Epithelial cell of esophagus (primary cell): Measurements from ENCODE around the gene GPX2.

Source experiments
- DNase-seq: peaks from one replicate; pipeline ENCODE4 v3.0.0; 2010; ENCODE audit warnings: low read depth
- H3K4me3 ChIP-seq: 2 replicates; pipeline ENCODE4 v1.5.1; 2011; ENCODE audit warnings: mild to moderate bottlenecking, low read length, control low read depth
- TF ChIP-seq, protein P1 (sequence below): IDR thresholded peaks from 2 replicates; pipeline ENCODE4 v1.5.1; 2011; ENCODE audit warnings: low read depth, mild to moderate bottlenecking, low read length, control low read depth, inconsistent platforms; ENCODE audit not compliant: insufficient read depth; ENCODE audit errors: missing control alignments

The GPX2 gene

DNA sequence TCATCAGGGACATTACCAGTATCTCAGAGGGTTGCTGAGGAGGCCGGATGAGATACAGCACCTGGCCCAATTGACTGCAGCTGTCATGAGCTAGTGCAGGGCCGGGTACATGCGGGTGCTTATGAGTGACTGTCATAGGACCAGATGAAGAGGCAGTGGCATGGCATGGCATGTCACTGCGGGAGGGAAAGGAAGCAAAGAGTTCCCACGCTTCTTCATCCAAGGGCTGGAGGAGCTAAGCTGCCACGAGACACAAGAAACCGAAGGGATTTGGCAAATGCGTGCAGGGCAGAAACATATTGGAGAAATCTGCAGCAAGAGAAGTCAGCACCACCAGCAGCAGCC is 10.7 kb upstream of the GPX2 start:
- TF ChIP-seq, protein P1, sequence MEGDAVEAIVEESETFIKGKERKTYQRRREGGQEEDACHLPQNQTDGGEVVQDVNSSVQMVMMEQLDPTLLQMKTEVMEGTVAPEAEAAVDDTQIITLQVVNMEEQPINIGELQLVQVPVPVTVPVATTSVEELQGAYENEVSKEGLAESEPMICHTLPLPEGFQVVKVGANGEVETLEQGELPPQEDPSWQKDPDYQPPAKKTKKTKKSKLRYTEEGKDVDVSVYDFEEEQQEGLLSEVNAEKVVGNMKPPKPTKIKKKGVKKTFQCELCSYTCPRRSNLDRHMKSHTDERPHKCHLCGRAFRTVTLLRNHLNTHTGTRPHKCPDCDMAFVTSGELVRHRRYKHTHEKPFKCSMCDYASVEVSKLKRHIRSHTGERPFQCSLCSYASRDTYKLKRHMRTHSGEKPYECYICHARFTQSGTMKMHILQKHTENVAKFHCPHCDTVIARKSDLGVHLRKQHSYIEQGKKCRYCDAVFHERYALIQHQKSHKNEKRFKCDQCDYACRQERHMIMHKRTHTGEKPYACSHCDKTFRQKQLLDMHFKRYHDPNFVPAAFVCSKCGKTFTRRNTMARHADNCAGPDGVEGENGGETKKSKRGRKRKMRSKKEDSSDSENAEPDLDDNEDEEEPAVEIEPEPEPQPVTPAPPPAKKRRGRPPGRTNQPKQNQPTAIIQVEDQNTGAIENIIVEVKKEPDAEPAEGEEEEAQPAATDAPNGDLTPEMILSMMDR: no peak
- DNase-seq: no peak
- H3K4me3 ChIP-seq: no peak overlapping the region

DNA sequence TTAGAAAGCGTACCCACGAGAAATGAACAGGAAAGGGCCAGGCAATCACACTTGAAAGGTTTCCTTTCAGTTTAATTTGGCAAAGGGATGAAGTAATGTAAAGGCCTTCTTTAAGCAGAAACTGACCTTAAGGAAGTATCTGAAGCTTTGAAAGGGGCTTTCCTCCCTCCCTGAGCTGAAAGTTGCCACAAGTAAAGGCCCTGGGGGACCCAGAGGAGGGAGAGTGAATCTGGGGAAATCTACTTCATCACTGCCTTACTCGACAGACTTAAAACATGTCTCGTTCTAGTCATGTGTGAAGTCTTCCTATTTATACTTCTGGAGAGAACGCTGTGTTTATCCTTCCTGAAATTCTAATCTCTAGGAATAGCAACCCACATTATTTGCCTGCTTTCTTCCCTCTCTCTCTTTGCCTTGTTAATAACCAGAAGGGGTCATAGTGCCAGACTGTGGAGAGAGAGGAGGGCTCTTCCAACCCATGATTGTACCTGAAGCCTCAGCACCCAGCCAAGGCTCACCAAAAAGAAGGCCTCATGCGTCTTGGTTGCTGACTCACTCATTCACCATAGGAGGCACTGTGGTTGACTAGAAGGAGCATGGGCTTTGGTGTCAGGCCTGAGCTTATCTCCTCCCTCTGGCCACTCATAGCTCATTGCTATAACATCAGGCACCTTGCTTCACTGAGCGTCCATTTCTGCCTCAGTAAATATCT is 10.2 kb upstream of the GPX2 start:
- no peak for DNase-seq
- H3K4me3 ChIP-seq: no peak overlapping the region
- TF ChIP-seq, protein P1: no peak

DNA sequence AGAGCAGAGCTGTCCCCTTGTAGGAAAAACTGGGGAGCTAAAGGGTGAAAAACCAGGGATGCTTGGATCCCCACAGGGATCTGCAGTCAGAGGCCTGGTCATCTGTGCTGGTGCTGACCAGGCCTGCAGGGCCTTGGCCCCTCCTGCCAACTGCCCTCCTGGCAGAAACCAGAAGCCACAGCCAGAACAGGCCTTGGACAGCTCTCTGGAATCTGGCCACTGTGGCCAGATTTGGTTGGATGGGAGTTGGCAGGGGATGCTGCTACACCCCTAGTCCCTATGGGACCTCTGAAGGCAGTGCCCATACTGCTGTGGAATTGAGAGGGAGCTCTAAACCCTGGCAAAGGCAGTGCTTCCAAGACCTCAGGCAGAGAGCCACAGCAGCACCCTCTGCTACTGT is 9.2 kb upstream of the GPX2 start:
- DNase-seq: no peak
- TF ChIP-seq, protein P1: no peak
- no peak overlapping the region for H3K4me3 ChIP-seq

DNA sequence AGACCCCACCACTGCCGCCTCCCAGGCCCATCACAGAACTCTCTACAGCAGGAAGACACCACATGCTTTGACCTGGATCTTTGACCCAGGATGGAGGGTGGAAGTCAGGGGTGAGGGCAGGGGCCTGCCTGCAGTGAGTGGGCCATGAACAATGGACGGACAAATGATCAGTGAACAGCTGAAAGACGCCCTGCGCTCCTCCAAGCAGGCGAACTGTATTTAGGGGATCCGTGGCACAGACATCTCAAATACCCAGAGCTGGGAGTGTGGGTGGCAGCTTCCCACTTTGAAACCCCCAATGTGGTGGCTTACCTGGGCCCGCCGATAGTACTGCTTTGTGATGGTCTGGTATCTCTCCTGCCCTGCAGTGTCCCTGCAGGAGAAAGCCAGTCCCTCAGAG is 8.7 kb upstream of the GPX2 start:
- no peak for DNase-seq
- TF ChIP-seq, protein P1: no peak
- H3K4me3 ChIP-seq: no peak overlapping the region

GRCh38 chr14:64950889-64951288 is 8.3 kb upstream of the GPX2 start:
- TF ChIP-seq, protein P1: no peak
- DNase-seq: no peak
- no peak overlapping the region for H3K4me3 ChIP-seq

DNA sequence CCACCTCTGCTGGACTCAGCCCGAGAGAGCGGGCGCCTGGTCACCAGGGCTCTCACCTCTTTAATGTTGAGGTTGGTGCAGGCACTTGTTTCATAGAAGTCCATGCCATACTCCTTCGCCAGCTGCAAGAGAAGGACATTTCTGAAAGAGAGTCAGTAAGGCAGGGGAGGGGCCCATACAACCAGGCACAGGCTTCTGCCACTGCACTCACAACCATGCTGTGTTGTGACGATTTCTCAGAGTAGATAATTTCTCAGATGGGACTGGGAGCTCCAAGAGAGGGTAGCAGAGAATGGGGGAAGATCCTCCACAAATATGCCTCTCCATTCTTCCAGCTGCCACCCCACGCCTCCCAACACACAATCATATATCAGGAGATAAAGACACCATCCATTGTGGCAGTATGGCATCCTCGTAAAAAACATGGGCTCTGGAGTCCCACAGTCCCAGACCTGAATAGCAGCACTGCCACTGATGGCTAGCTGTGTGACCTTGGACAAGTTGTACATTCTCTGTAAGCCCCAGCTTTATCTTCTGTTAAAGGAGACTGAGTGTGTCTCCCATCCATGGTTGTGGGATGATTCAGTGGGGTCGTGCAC is 6.2 kb upstream of the GPX2 start:
- TF ChIP-seq, protein P1: no peak
- H3K4me3 ChIP-seq: no peak overlapping the region
- no peak for DNase-seq
